GM12878 (cell line): Measurements from ENCODE around the gene NEAT1. TPM values are rescaled to one million over a fixed set of nuclear protein-coding genes. Genes with fewer than 3 reads are reported as not detected.
A peak's percentile ranks its signal among the peaks of the same experiment; 100 is the strongest.

Experiments
- ATAC-seq: fragments of 200-7000 bp; cut with Tn5 transposase; 3 replicates; pipeline ENCODE4 v1.9.1; 2020; ENCODE audit warnings: mild to moderate bottlenecking, moderate library complexity
- BruUV-seq: library from RNA; stranded (reverse); fragments of 400-500 nt; replicated peaks from 2 replicates; lab custom pipeline; 2021; lab: Mats Ljungman, UMichigan
- CTCF ChIA-PET: fragments of 300-600 bp; sonication (Branson Sonifier 250); formaldehyde crosslinking; extraction: SDS; loops from one replicate; lab custom pipeline; 2021; ENCODE audit warnings: inconsistent platforms; lab: Yijun Ruan, JAX
- POLR2A ChIA-PET: fragments of 350-600 bp; formaldehyde crosslinking; extraction: SDS; loops from one replicate; lab custom pipeline; 2021; ENCODE audit warnings: inconsistent platforms; lab: Charles Lee
- RAD21 ChIA-PET: fragments of 300-600 bp; sonication (Branson Sonifier 250); formaldehyde crosslinking; loops from one replicate; lab custom pipeline; 2023; ENCODE audit warnings: antibody characterized with exemption; ENCODE audit not compliant: unreplicated experiment; lab: Charles Lee
- SMC1A ChIA-PET: fragments of 300-600 bp; sonication (Branson Sonifier 250); formaldehyde crosslinking; loops from one replicate; lab custom pipeline; 2023; ENCODE audit not compliant: unreplicated experiment, uncharacterized antibody; lab: Charles Lee
- DNase-seq: peaks from one replicate; pipeline ENCODE4 v3.0.0-alpha.2; 2011; ENCODE audit warnings: low read depth, low spot score
- FAIRE-seq: peaks from 3 replicates; lab custom pipeline; 2011; peaks lifted over from hg19 to GRCh38; lab: Jason Lieb, UNC
- H2AFZ ChIP-seq: 2 replicates; pipeline ENCODE4 v1.6.0; 2011; ENCODE audit warnings: low read depth, low read length, control low read depth; ENCODE audit not compliant: control insufficient read depth
- H3K27ac ChIP-seq: 2 replicates; pipeline ENCODE4 v1.5.1; 2011; ENCODE audit warnings: control low read depth; ENCODE audit not compliant: control insufficient read depth, insufficient read depth
- H3K27me3 ChIP-seq, 2 experiments: replicated peaks in 1 of 2; 2 replicates each; pipeline versions ENCODE4 v1.6.0 to v1.6.1; 2011; ENCODE audit warnings: low read length in 1 of 2; ENCODE audit not compliant: control insufficient read depth in 2 of 2, insufficient read depth in 2 of 2
- H3K36me3 ChIP-seq, 2 experiments: 2 replicates each; pipeline ENCODE4 v1.5.1; 2011; ENCODE audit warnings: low read length in 1 of 2; ENCODE audit not compliant: control insufficient read depth in 2 of 2, insufficient read depth in 2 of 2
- H3K4me1 ChIP-seq: 2 replicates; pipeline ENCODE4 v1.6.1; 2011; ENCODE audit warnings: mild to moderate bottlenecking, low read length, moderate library complexity, mixed read lengths; ENCODE audit not compliant: control insufficient read depth, insufficient read depth
- H3K4me2 ChIP-seq: 2 replicates; pipeline ENCODE4 v1.6.0; 2011; ENCODE audit warnings: control low read depth; ENCODE audit not compliant: control insufficient read depth, insufficient read depth
- H3K4me3 ChIP-seq: fragments of 200-600 bp; sonication (generic); 2 replicates; pipeline ENCODE4 v1.5.1; 2016
- H3K79me2 ChIP-seq: 2 replicates; pipeline ENCODE4 v1.6.0; 2011; ENCODE audit warnings: low read length; ENCODE audit not compliant: control insufficient read depth, insufficient read depth
- H3K9ac ChIP-seq: 2 replicates; pipeline ENCODE4 v1.8.0; 2011; ENCODE audit warnings: low read length, control low read depth, mixed read lengths; ENCODE audit not compliant: control insufficient read depth, insufficient read depth
- H3K9me3 ChIP-seq: replicated peaks from 3 replicates; pipeline ENCODE4 v1.5.1; 2011; ENCODE audit warnings: mild to moderate bottlenecking, low read length; ENCODE audit not compliant: control insufficient read depth, insufficient read depth
- H4K20me1 ChIP-seq: 2 replicates; pipeline ENCODE4 v1.6.0; 2011; ENCODE audit not compliant: control insufficient read depth, insufficient read depth
- ATF7 ChIP-seq: fragments of 450-650 bp; IDR thresholded peaks from 2 replicates; pipeline ENCODE4 v1.6.1; 2016; ENCODE audit warnings: low read depth, mild to moderate bottlenecking
- IKZF2 ChIP-seq, 2 experiments: fragments of 450-650 bp; IDR thresholded peaks; 2 replicates each; pipeline ENCODE4 v1.6.1; 2017; ENCODE audit warnings: mild to moderate bottlenecking in 2 of 2, moderate library complexity in 2 of 2
- MEF2B ChIP-seq: fragments of 450-650 bp; IDR thresholded peaks from 2 replicates; pipeline ENCODE4 v1.6.1; 2018; ENCODE audit warnings: mild to moderate bottlenecking, moderate library complexity; ENCODE audit not compliant: partially characterized antibody, poor library complexity, severe bottlenecking
- MLLT1 ChIP-seq: fragments of 450-650 bp; IDR thresholded peaks from 2 replicates; pipeline ENCODE4 v1.6.1; 2016; ENCODE audit warnings: mild to moderate bottlenecking
- NBN ChIP-seq: fragments of 450-650 bp; IDR thresholded peaks from 2 replicates; pipeline ENCODE4 v1.6.1; 2016
- RAD21 ChIP-seq: IDR thresholded peaks from 2 replicates; pipeline ENCODE4 v1.6.1; 2011; ENCODE audit warnings: mild to moderate bottlenecking, low read depth, low read length, moderate library complexity; ENCODE audit not compliant: insufficient read depth
- SMC3 ChIP-seq: IDR thresholded peaks from 2 replicates; pipeline ENCODE4 v1.6.1; 2011; ENCODE audit warnings: low read length, improper control_type of control experiment, borderline replicate concordance
- YY1 ChIP-seq: IDR thresholded peaks from 2 replicates; pipeline ENCODE4 v1.6.1; 2011; ENCODE audit warnings: low read depth, mild to moderate bottlenecking, low read length
- WGBS: methylation state at CpG from one replicate; pipeline ENCODE4 v1.1.6; 2016; ENCODE audit warnings: low lambda C conversion rate; ENCODE audit not compliant: insufficient replicate concordance, insufficient coverage; ENCODE audit errors: missing lambda C conversion rate; 5-methylcytosine and 5-hydroxymethylcytosine counted together
- in situ Hi-C: fragments of 300-500 bp; cut with MboI; formaldehyde crosslinking; loops from 9 replicates; pipeline ENCODE4 v1.14.3; 2018; ENCODE audit warnings: mixed read lengths
- intact Hi-C: fragments of 100-400 bp; cut with micrococcal nuclease; formaldehyde crosslinking; loops from one replicate; pipeline ENCODE4 v1.14.2; 2022; ENCODE audit not compliant: unreplicated experiment
- polyA plus RNA-seq, 11 experiments: library from polyadenylated mRNA; depleted of rRNA in 4 of 11; unstranded in 6 of 11; stranded (reverse) in 5 of 11; fragments of >200 nt; fragmentation: Nextera tagmentation in 4 of 11; fragmentation: Illumina TruSeq in 1 of 11; extraction: Ambion mirVana in 4 of 11; extraction: Trizol in 1 of 11; gene quantifications; 1 replicate in 1 of 11; 2 replicates in 10 of 11; pipeline versions ENCODE4 v1.2.1 to v1.2.3, GENCODE V29; 2011 to 2016; ENCODE audit warnings: inconsistent platforms in 2 of 11, missing spikeins in 2 of 11, low read depth in 1 of 11
- total RNA-seq, 4 experiments: library from RNA; depleted of rRNA in 3 of 4; stranded (reverse); fragments of >200 nt in 3 of 4; fragmentation: Illumina TruSeq in 1 of 4; extraction: Trizol in 1 of 4; gene quantifications; 2 replicates each; pipeline versions ENCODE4 v1.2.1 to v1.2.3, GENCODE V29; 2013 to 2021
- TF ChIP-seq, protein P1 (sequence below), 3 experiments: IDR thresholded peaks in 2 of 3; conservative IDR thresholded peaks in 1 of 3; 2 replicates each; pipeline ENCODE4 v1.5.1; 2011; ENCODE audit warnings: low read depth in 3 of 3, low read length in 3 of 3, mild to moderate bottlenecking in 3 of 3, control low read depth in 2 of 3, moderate library complexity in 2 of 3, inconsistent platforms in 1 of 3, mixed read lengths in 1 of 3; ENCODE audit not compliant: control insufficient read depth in 2 of 3, insufficient read depth in 1 of 3; ENCODE audit errors: extremely low read depth in 1 of 3
- TF ChIP-seq, protein P2 (sequence below): fragments of 450-650 bp; IDR thresholded peaks from 2 replicates; pipeline ENCODE4 v1.6.1; 2017; ENCODE audit warnings: mild to moderate bottlenecking, low read depth, inconsistent platforms; ENCODE audit not compliant: poor library complexity, severe bottlenecking

The NEAT1 gene
- total and polyA plus RNA-seq, 10 of the 15 experiments (the other 5 are each of a cell fraction or from before 2014, with no cell fraction given): 13.6 to 328 (median 69.4) TPM

DNA sequence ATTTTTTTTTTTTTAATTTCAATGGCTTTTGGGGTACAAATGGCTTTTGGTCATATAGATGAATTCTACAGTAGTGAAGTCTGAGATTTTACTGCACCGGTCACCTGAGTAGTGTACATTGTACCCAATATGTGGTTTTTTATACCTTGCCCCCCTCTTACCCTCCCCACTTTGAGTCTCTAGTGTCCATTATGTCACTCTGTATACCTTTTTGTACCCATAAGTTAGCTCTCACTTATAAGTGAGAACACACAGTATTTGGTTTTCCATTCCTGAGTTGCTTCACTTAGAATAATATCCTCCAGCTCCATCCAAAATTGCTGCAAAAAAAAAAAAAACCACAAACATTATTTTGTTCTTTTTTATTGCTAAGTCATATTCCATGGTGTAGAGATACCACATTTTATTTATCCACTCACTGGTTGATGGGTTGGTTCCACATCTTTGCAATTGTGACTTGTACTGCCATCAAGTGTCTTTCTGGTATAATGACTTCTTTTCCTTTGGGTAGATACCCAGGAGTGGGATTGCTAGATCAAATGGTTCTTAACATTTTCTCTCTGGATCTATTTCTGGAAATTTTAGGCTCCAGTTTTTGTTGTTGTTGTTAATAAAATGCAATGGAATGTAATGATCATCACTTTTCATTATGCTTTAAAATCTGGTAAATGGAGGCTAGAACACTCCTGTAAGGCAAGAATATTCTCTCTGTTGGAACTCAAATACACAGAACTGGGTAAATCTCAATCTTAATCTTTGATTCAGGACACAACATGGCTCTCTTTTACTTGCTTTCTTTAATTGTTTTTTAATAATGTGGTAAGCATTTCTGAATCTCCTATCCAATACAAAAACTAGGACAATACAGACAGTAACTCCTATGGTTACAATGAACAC, 10.3 kb downstream of the NEAT1 start:
- H3K9me3 ChIP-seq: no peaks in the 10 kb centered on the region
- H3K4me2 ChIP-seq: no peak overlapping the region
- H3K4me1 ChIP-seq: peaks cover 32% of the 10 kb centered on the region
- intact Hi-C loops: loop anchor here (1.0 kb wide), 1 partner anchor 67 kb away; no protein-coding TSS in a partner anchor
- no peak overlapping the region for H3K4me3 ChIP-seq
- H2AFZ ChIP-seq: no peak overlapping the region
- peaks cover 2 to 15% of the 10 kb centered on the region in 2 experiments for H3K36me3 ChIP-seq
- H3K27ac ChIP-seq: no peak overlapping the region
- 100% methylated on average over 1 of the region's 1 CpG for WGBS
- ChIA-PET POLR2A (interaction anchor here (0.5 to 1.4 kb wide), 9 partner anchors 9 to 72 kb away, joined by 3 to 8 read pairs (median 5); partner anchors contain the start of gene NEAT1), RAD21 (interaction anchor here (0.6 to 1.4 kb wide), 13 partner anchors 9 to 155 kb away, joined by 3 to 35 read pairs (median 4); partner anchors contain the start of gene NEAT1), SMC1A (interaction anchor here (1.0 to 1.5 kb wide), 16 partner anchors 9 to 76 kb away, joined by 3 to 24 read pairs (median 5); partner anchors contain the start of gene FRMD8), CTCF (interaction anchor here (0.7 to 1.5 kb wide), 16 partner anchors 8 to 384 kb away, joined by 3 to 28 read pairs (median 4); no protein-coding TSS in a partner anchor)
- H4K20me1 ChIP-seq: no peaks in the 10 kb centered on the region
- H3K27me3 ChIP-seq: no peaks in the 10 kb centered on the region
- no peak for ATAC-seq
- H3K9ac ChIP-seq: no peak overlapping the region
- TF ChIP-seq, protein P1, sequence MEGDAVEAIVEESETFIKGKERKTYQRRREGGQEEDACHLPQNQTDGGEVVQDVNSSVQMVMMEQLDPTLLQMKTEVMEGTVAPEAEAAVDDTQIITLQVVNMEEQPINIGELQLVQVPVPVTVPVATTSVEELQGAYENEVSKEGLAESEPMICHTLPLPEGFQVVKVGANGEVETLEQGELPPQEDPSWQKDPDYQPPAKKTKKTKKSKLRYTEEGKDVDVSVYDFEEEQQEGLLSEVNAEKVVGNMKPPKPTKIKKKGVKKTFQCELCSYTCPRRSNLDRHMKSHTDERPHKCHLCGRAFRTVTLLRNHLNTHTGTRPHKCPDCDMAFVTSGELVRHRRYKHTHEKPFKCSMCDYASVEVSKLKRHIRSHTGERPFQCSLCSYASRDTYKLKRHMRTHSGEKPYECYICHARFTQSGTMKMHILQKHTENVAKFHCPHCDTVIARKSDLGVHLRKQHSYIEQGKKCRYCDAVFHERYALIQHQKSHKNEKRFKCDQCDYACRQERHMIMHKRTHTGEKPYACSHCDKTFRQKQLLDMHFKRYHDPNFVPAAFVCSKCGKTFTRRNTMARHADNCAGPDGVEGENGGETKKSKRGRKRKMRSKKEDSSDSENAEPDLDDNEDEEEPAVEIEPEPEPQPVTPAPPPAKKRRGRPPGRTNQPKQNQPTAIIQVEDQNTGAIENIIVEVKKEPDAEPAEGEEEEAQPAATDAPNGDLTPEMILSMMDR (IDR thresholded peaks at IDR 0.05 in 2 of 3, conservative IDR thresholded peaks at IDR 0.05 in 1 of 3; ENCODE audit: control insufficient read depth in 2 of 3, extremely low read depth in 1 of 3, insufficient read depth in 1 of 3, low read depth in 3 of 3, low read length in 3 of 3): peak; percentile 33 to 59 (median 34); a peak in 4 of 6 replicates
- TF ChIP-seq IKZF2 (IDR thresholded peaks at IDR 0.05): 0 out of 4 replicates have a peak, but pooled peaks of 1 of the 2 experiments have one; percentile 12
- 0 out of 2 replicates have a peak, but pooled peaks have one; percentile 10 for TF ChIP-seq ATF7
- peak; percentile 68 for TF ChIP-seq RAD21
- peak; percentile 45; the same call in 1 of the 2 replicates for TF ChIP-seq SMC3
- TF ChIP-seq MLLT1: peak; percentile 34; the same call in 1 of the 2 replicates
- TF ChIP-seq, protein P2, sequence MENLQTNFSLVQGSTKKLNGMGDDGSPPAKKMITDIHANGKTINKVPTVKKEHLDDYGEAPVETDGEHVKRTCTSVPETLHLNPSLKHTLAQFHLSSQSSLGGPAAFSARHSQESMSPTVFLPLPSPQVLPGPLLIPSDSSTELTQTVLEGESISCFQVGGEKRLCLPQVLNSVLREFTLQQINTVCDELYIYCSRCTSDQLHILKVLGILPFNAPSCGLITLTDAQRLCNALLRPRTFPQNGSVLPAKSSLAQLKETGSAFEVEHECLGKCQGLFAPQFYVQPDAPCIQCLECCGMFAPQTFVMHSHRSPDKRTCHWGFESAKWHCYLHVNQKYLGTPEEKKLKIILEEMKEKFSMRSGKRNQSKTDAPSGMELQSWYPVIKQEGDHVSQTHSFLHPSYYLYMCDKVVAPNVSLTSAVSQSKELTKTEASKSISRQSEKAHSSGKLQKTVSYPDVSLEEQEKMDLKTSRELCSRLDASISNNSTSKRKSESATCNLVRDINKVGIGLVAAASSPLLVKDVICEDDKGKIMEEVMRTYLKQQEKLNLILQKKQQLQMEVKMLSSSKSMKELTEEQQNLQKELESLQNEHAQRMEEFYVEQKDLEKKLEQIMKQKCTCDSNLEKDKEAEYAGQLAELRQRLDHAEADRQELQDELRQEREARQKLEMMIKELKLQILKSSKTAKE: no peak
- TF ChIP-seq YY1: no peak
- no peak for TF ChIP-seq NBN
- no peak for TF ChIP-seq MEF2B
- in situ Hi-C loops: no loop called here
- no TSS peak for BruUV-seq
- H3K79me2 ChIP-seq: peaks cover 82% of the 10 kb centered on the region
- FAIRE-seq: no peak
- DNase-seq: no peak
